ENCODE measurements around the gene HAAO.
A peak's percentile ranks its signal among the peaks of the same experiment; 100 is the strongest.

The HAAO gene

DNA sequence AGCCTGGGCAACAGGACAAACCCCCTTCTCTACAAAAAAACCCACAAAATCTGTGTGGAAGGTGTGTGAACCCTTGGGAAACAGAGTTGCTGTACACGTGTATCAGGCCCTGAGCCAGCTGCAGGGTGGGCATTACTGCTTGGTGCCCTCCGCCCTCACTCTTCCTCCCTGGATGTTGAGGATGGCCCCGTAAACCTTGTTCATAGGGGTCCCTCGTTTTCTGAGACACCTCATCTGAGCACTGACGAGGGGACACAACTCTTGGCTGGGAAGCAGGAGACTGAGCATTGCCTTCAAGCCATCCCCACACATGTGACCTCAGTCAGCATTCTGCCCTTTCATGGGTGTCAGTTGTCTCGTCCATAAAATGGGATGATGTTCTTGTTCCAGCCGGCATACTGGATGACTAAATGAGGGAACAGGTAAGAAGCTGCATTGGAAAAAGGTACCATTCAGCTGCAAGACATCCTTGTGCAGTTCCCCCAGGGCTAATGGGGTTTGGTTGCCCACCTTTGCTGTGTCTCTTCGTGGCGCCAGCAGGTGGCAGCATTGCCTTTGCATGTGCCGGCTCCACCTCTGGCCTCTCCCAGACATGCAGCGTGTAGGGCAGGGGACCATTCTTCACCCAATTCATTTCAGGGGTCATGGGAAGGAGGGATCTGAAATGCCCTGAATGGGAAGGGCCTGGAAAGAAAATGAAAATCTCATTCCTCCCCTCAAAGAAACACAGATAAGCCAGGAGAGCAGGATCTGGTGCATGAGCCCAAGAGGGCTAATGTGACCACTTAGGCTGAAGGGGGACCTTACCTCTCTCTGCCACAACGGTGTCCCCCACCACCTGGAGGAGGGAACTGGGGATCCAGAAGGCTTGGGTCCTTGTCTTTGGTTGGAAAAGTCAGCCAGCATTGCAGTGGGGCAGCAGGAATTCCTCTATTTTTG, 36.4 kb upstream of the HAAO start:
- H3K9me3 ChIP-seq, result no peaks in the 10 kb centered on the region
- H3K4me1 ChIP-seq, result peaks cover 25% of the 10 kb centered on the region
- no peaks in the 10 kb centered on the region for H3K36me3 ChIP-seq (replicated peaks)
- in situ Hi-C loops (cut with MboI; ENCODE audit: low sequenced_read_pairs), result loop anchor here (5.0 kb wide), 2 partner anchors 399 to 659 kb away; partner anchors contain the start of gene ZFP36L2
- DNase-seq (ENCODE audit: low spot score in 2 of 2), result peak; percentile 89 to 90
- H3K27me3 ChIP-seq (ENCODE audit: low read depth), result no peaks in the 10 kb centered on the region
- no peak overlapping the region for H3K4me3 ChIP-seq

DNA sequence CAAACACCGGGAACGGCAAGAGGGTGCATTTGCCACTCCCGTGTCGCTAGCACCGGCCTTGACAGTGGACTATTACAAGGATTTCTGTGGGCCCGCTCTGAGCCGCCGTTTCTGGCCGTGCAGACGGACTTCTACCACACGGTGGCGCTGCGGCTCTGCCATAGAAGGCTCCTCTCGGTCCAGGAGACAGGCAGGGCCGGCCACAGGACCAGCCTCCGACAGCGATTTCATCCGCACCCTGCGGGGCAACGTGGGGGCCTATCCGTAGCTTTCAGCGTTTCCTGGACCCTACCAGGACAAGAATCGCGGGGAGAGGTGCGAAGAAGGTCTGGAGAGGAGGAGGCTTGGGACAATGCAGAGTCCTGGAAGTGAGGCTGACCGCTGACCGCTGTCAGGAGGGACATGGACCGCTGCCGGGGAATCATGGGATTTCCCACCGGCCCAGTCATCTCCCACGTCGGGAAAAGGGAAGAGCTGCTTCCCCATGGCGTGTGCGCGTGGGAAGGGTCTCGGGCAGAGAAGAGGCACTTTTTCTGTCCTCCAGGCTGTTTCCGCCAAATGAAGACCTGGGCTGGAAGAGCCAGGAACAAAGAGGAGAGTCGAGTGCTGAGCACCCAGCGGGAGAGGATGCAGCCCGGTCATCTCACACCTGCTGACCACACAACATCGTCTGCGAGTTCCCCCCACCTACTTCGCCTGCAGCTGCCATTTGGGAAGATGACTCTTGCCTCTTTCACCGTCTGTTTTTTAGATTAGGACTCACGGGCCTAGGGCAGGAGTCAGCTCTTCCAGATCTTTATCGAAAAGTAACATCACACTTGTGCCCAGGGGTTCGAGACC, 35.5 kb upstream of the HAAO start:
- H3K36me3 ChIP-seq (replicated peaks), result no peaks in the 10 kb centered on the region
- peaks cover 25% of the 10 kb centered on the region for H3K4me1 ChIP-seq
- H3K27me3 ChIP-seq (ENCODE audit: low read depth), result no peaks in the 10 kb centered on the region
- in situ Hi-C loops (cut with MboI; ENCODE audit: low sequenced_read_pairs), result loop anchor here (5.0 kb wide), 2 partner anchors 399 to 659 kb away; partner anchors contain the start of gene ZFP36L2
- no peak overlapping the region for H3K4me3 ChIP-seq
- peak; percentile 73 to 94 for DNase-seq (ENCODE audit: low spot score in 2 of 2)
- no peaks in the 10 kb centered on the region for H3K9me3 ChIP-seq

DNA sequence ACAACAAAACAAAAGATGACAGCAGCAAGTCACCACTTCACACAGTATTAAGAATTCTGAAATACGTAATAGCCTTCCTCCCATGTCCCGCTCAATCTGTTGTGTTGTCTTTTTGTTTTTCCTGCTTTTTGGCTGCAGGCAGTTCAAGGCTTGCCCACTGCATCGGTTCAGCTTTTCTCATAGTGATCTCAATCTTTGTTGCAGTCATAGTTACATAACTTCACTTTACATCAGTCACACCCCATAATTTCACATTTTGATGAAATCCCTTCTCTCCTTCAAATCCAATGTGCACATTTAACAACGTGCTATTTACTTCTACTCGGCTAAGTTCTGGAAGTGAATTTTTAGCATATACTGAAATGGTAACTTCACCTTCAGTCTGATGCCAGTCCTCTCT, 33.8 kb upstream of the HAAO start:
- no peak for DNase-seq (ENCODE audit: low spot score in 2 of 2)
- in situ Hi-C loops (cut with MboI; ENCODE audit: low sequenced_read_pairs), result loop anchor here (5.0 kb wide), 2 partner anchors 401 to 661 kb away; partner anchors contain the start of gene ZFP36L2
- Histone ChIP-seq H3K27me3 (ENCODE audit: low read depth) (no peaks in the 10 kb centered on the region), H3K9me3 (no peaks in the 10 kb centered on the region), H3K4me3 (no peak overlapping the region), H3K36me3 (replicated peaks) (no peaks in the 10 kb centered on the region), H3K4me1 (peaks cover 23% of the 10 kb centered on the region)

DNA sequence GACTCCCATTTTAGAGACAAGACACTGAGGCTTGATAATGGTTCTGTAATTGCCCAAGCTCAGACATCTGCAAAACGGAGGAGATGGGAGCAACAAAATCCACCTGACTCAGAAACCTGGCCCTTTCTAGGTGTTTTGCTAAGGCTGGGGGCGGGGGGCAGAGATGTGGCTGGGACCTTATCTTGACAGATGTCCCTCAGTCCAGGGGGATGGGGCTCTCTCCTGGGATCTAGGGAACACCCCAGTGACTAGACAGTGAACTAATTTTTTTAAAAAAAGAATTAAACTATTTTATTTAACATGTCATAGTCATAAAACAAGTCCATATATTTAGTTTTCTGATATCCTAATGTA, 32.0 kb upstream of the HAAO start:
- no peaks in the 10 kb centered on the region for H3K36me3 ChIP-seq (replicated peaks)
- no peaks in the 10 kb centered on the region for H3K27me3 ChIP-seq (ENCODE audit: low read depth)
- DNase-seq (ENCODE audit: low spot score in 2 of 2), result no peak
- in situ Hi-C loops (cut with MboI; ENCODE audit: low sequenced_read_pairs), result no loop called here
- peaks cover 8% of the 10 kb centered on the region for H3K4me1 ChIP-seq
- no peak overlapping the region for H3K4me3 ChIP-seq
- no peaks in the 10 kb centered on the region for H3K9me3 ChIP-seq

DNA sequence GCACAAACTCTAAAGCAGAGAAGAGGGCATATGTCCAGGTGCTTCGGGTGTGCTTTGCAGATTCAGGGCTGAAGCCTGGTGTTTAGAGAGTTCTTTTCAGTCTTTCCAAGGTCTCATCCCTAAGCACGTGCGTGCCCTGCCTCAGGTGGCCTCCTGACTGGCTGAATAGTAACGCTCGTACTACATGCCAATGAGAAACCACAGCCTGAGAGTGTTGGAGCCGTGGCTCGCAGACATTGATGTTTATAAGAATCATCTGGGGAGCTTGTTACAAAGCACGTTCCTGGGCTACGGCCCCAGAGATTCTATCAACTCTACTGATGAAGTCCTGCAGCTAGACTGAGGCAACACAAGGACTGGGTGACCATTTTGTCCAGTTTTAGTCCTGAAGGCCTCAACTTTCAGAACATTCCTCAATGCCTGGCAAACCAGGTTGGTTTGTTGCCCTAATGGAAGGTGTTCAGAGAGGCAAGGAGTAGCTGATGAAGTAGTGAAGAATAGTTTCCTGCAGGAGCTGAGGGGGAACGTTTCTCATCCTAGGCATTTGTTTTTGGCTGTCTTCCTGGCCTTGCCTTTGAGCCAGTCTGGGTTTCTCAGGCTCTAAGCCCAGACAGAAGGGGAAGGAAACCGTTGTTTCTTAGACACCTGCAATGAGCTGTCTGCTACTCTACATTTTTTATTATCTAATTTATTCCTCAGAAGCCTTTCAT, 31.5 kb upstream of the HAAO start:
- in situ Hi-C loops (cut with MboI; ENCODE audit: low sequenced_read_pairs), result no loop called here
- no peak for DNase-seq (ENCODE audit: low spot score in 2 of 2)
- no peaks in the 10 kb centered on the region for H3K36me3 ChIP-seq (replicated peaks)
- no peaks in the 10 kb centered on the region for H3K27me3 ChIP-seq (ENCODE audit: low read depth)
- H3K4me3 ChIP-seq, result no peak overlapping the region
- no peaks in the 10 kb centered on the region for H3K9me3 ChIP-seq
- H3K4me1 ChIP-seq, result peaks cover 3% of the 10 kb centered on the region; the same call in 1 of the 2 replicates

DNA sequence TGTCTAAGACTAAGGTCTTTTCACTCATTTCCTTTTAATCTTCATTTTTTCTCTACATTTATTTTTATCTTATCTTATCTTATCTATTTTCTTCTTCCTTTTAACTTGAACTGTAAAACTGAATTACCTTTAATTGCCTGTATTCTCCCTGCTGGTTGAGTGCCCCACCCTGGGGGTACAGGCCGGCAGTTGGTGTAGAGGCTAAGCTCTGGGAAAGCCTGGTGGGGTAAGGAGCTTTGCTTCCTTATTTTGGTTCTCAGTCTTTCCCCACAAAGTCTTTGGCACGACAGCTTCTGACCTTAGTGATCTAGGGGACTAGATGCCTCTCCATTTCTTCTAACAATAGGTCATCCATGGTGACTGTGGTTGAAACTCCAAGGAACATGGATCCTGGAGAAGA, 26.8 kb upstream of the HAAO start:
- Histone ChIP-seq H3K36me3 (replicated peaks) (no peaks in the 10 kb centered on the region), H3K4me3 (no peak overlapping the region), H3K9me3 (no peaks in the 10 kb centered on the region), H3K4me1 (no peaks in the 10 kb centered on the region), H3K27me3 (ENCODE audit: low read depth) (no peaks in the 10 kb centered on the region)
- in situ Hi-C loops (cut with MboI; ENCODE audit: low sequenced_read_pairs), result no loop called here
- DNase-seq (ENCODE audit: low spot score in 2 of 2), result no peak

GRCh38 chr2:42815726-42816125, 23.3 kb upstream of the HAAO start:
- H3K4me1 ChIP-seq, result peaks cover 3% of the 10 kb centered on the region; the same call in 1 of the 2 replicates
- in situ Hi-C loops (cut with MboI; ENCODE audit: low sequenced_read_pairs), result no loop called here

DNA sequence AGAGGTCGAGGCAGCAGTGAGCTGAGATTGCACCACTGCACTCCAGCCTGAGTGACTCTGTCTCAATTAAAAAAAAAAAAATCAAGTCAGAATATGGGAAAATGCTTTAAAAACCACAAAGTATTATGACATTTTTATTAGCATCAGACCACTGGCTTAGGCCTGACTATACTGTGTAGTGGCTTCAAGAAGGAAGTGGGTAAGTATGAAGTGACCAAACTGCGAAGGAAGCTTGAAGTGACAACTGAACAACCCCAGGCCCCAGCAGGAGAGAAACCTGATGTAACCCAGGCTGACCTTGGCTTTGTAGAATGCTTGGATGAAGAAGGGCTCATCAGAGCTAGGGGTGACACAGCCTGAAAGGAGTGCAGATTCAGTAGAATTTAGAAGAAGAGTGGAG, 21.4 kb upstream of the HAAO start:
- H3K4me3 ChIP-seq, result no peak overlapping the region
- no peaks in the 10 kb centered on the region for H3K36me3 ChIP-seq (replicated peaks)
- no peaks in the 10 kb centered on the region for H3K9me3 ChIP-seq
- no peaks in the 10 kb centered on the region for H3K27me3 ChIP-seq (ENCODE audit: low read depth)
- DNase-seq (ENCODE audit: low spot score in 2 of 2), result no peak
- in situ Hi-C loops (cut with MboI; ENCODE audit: low sequenced_read_pairs), result no loop called here
- peaks cover 12% of the 10 kb centered on the region for H3K4me1 ChIP-seq

More at GRCh38 chr2:42815726-42816125, 23.3 kb upstream of the HAAO start:
- Histone ChIP-seq H3K36me3 (replicated peaks) (no peaks in the 10 kb centered on the region), H3K4me3 (no peak overlapping the region), H3K27me3 (ENCODE audit: low read depth) (no peaks in the 10 kb centered on the region), H3K9me3 (no peaks in the 10 kb centered on the region)
- DNase-seq (ENCODE audit: low spot score in 2 of 2), result no peak

DNA sequence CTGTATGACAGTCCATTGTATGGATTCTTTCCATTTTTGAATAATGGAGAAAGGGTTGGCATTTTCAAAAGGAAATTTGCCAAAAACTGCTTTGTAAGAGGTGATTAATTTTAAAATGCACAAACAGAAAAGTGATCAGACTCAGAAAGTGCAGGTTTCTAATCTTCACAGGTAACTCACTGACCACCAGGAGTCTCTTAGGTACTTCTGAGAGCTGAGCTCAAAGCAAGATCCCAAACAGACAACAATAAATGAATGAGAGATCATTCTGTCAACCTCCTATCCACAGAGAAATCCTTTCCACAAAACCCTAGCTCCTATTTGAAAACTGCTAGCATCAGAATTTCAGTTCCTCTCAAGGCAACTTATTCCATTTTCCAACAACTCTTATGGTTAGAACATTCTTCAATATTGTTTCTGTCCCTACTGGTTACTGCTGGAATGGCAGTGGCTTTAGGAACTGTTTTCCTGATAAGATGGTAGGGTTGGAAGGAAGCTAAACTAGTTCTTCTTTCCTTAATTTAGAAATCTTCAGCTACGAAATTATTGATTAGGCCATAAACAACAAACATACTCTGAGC, 20.6 kb upstream of the HAAO start:
- Histone ChIP-seq H3K9me3 (no peaks in the 10 kb centered on the region), H3K4me3 (no peak overlapping the region), H3K4me1 (peaks cover 12% of the 10 kb centered on the region), H3K27me3 (ENCODE audit: low read depth) (no peaks in the 10 kb centered on the region), H3K36me3 (replicated peaks) (no peaks in the 10 kb centered on the region)
- in situ Hi-C loops (cut with MboI; ENCODE audit: low sequenced_read_pairs), result no loop called here
- DNase-seq (ENCODE audit: low spot score in 2 of 2), result no peak

DNA sequence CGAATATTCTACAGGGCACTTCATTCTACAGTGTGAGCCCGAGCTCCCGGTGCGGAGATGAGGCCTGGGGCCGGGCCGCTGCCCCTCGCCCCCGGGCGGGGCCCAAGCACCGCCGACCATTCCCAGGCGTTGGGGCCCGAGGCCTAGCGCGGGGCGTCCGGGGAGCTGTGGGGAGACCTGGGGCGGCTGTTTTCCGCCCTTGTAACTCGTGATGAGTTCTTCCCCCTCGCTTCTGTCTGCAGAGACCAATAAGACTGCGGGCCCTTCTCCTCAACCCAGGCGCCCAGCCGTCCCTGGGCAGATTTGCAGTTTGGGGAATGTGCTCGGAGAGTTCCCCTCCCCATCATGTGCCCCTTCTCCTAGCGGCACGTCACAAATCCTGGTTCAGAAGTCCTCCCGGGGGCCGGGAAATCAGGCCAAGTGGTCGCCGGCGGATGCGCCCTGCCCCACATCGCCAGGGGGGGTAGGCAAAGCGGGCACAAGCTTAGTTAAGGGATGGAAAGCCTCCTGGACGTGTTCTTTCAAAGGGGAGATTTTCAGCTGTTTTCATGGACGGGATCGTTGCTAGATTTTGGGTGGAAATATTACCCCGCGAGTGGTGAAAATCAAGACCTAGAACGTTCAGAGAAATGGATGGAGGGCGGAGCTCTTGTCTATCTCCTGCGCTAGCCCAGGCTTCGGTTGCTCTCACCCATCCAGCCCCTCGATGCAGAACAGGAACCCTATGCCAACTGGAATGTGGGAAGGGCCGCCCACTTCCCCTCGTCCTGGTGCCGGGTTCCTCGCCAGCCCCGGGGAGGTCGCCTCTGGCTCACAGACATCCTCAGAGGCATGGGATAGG, 18.8 kb upstream of the HAAO start:
- DNase-seq (ENCODE audit: low spot score in 2 of 2), result no peak
- H3K36me3 ChIP-seq (replicated peaks), result no peaks in the 10 kb centered on the region
- H3K9me3 ChIP-seq, result no peaks in the 10 kb centered on the region
- in situ Hi-C loops (cut with MboI; ENCODE audit: low sequenced_read_pairs), result no loop called here
- no peaks in the 10 kb centered on the region for H3K27me3 ChIP-seq (ENCODE audit: low read depth)
- H3K4me1 ChIP-seq, result peaks cover 12% of the 10 kb centered on the region
- peak overlapping the region; percentile 64 for H3K4me3 ChIP-seq

DNA sequence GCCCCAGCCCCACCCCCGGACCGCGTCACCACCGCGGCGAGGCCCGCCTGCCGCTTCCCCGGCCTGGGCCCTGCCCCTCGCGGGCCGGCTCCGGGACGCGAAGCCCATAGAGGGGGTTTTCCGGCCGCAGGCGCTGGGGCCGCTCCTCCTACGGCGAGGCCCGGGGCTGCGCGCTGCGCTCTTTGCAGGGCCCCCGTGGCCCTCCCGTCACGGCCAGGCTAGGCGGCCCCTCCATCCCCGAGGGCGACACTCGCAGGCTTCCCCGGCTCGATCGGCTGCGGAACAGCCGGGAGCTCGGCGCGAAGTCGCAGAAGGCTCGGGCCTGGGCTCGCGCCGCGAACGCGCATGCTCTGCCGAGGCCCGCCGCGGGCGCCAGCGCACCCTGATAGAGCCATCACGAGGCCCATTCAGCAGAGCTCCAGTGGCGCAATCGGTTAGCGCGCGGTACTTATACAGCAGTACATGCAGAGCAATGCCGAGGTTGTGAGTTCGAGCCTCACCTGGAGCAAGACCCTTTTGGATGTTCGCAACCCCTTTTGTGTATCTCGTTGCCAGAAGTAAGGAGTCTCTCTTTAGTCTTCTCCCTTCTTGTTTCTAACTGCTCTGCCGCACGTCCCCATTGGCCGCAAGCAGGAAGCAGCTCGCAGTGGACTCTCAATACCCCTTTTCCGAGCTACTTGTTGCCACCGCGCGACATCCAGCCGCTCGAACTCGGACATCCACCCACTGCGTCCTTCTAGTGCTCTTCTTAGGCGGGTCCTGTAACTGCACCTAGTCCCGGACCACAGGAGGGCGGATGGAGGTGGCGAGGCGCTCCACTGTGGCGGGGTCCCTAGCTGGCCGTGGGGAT, 18.0 kb upstream of the HAAO start:
- no peaks in the 10 kb centered on the region for H3K36me3 ChIP-seq (replicated peaks)
- no peaks in the 10 kb centered on the region for H3K27me3 ChIP-seq (ENCODE audit: low read depth)
- peak overlapping the region; percentile 64 for H3K4me3 ChIP-seq
- in situ Hi-C loops (cut with MboI; ENCODE audit: low sequenced_read_pairs), result no loop called here
- H3K9me3 ChIP-seq, result no peaks in the 10 kb centered on the region
- peak; percentile 92 to 94 for DNase-seq (ENCODE audit: low spot score in 2 of 2)
- H3K4me1 ChIP-seq, result peaks cover 12% of the 10 kb centered on the region

GRCh38 chr2:42809819-42810120, 17.4 kb upstream of the HAAO start:
- in situ Hi-C loops (cut with MboI; ENCODE audit: low sequenced_read_pairs), result no loop called here
- Histone ChIP-seq H3K4me1 (peaks cover 12% of the 10 kb centered on the region), H3K27me3 (ENCODE audit: low read depth) (no peaks in the 10 kb centered on the region), H3K4me3 (peak overlapping the region; percentile 38), H3K9me3 (no peaks in the 10 kb centered on the region), H3K36me3 (replicated peaks) (no peaks in the 10 kb centered on the region)
- peak; percentile 61 to 84 for DNase-seq (ENCODE audit: low spot score in 2 of 2)
